BE2C (cell line): ENCODE measurements around the gene TSPOAP1.

Experiments
- DNase-seq: peaks from one replicate; pipeline ENCODE4 v3.0.0-alpha.2; 2020
- H3K27me3 ChIP-seq: fragments of 250-450 bp; sonication (Bioruptor Pico); 2 replicates; pipeline ENCODE4 v1.5.1; 2020; ENCODE audit warnings: mild to moderate bottlenecking
- H3K36me3 ChIP-seq: fragments of 250-450 bp; sonication (Bioruptor Pico); 2 replicates; pipeline ENCODE4 v1.5.1; 2020; ENCODE audit warnings: mild to moderate bottlenecking
- H3K4me1 ChIP-seq: fragments of 250-450 bp; sonication (Bioruptor Pico); 2 replicates; pipeline ENCODE4 v1.5.1; 2020
- H3K4me3 ChIP-seq: 2 replicates; pipeline ENCODE4 v1.5.1; 2011; ENCODE audit warnings: low read depth, low read length
- H3K9me3 ChIP-seq: fragments of 250-450 bp; sonication (Bioruptor Pico); 2 replicates; pipeline ENCODE4 v1.5.1; 2020
- TF ChIP-seq, protein P1 (sequence below): IDR thresholded peaks from 2 replicates; pipeline ENCODE4 v1.5.1; 2012; ENCODE audit warnings: mild to moderate bottlenecking, low read depth, low read length

Gene TSPOAP1

GRCh38 chr17:58252141-58252540 lies 76.5 kb downstream of the TSPOAP1 start:
- DNase-seq, result no peak
- Histone ChIP-seq H3K4me1 (no peaks in the 10 kb centered on the region), H3K27me3 (peaks cover 48% of the 10 kb centered on the region)

More at GRCh38 chr17:58252141-58252540, 76.5 kb downstream of the TSPOAP1 start:
- peaks cover 4% of the 10 kb centered on the region; the same call in 1 of the 2 replicates for H3K9me3 ChIP-seq
- TF ChIP-seq, protein P1, sequence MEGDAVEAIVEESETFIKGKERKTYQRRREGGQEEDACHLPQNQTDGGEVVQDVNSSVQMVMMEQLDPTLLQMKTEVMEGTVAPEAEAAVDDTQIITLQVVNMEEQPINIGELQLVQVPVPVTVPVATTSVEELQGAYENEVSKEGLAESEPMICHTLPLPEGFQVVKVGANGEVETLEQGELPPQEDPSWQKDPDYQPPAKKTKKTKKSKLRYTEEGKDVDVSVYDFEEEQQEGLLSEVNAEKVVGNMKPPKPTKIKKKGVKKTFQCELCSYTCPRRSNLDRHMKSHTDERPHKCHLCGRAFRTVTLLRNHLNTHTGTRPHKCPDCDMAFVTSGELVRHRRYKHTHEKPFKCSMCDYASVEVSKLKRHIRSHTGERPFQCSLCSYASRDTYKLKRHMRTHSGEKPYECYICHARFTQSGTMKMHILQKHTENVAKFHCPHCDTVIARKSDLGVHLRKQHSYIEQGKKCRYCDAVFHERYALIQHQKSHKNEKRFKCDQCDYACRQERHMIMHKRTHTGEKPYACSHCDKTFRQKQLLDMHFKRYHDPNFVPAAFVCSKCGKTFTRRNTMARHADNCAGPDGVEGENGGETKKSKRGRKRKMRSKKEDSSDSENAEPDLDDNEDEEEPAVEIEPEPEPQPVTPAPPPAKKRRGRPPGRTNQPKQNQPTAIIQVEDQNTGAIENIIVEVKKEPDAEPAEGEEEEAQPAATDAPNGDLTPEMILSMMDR, result no peak
- no peak overlapping the region for H3K4me3 ChIP-seq
- H3K36me3 ChIP-seq, result no peaks in the 10 kb centered on the region
